SW 1271 (cell line): ENCODE measurements around the gene OR52E5.

ENCODE experiments used
- DNase-seq, 2 experiments: peaks; one replicate each; lab custom pipeline; 2025; lab: John Stamatoyannopoulos, UW

OR52E5 gene

GRCh38 chr11:5933116-5933515 is 40.1 kb downstream of the OR52E5 start:
- DNase-seq = no peak

- DNase-seq = no peak
Observed at GRCh38 chr11:5937868-5938602, 45.0 kb downstream of the OR52E5 start.

- no peak for DNase-seq
Observed at GRCh38 chr11:5938603-5938965, 45.6 kb downstream of the OR52E5 start.

- no peak for DNase-seq
Observed at GRCh38 chr11:5940748-5941147, 47.7 kb downstream of the OR52E5 start.

- no peak for DNase-seq
Observed at GRCh38 chr11:5941951-5942350, 48.9 kb downstream of the OR52E5 start, which contains the start of gene OR56A3. TSS of gene OR56A3 (plus strand) at chr11:5942251. CDS start at chr11:5947347, 5,096 bp downstream.
